Activated T-cell treated with anti-CD3 and anti-CD28 coated beads, Interleukin-2, amount 50 U/mL, for 24 hours (primary cell): ENCODE measurements around the gene RNF126.
"Not testable (repeated sequence)": the region's sequence is repeated elsewhere in the genome, so short reads cannot be mapped to it uniquely, and the experiment has no call there.

ENCODE experiments used
- DNase-seq: peaks from one replicate; pipeline ENCODE4 v3.0.0-alpha.2; 2020
- H3K27ac Mint-ChIP-seq: 2 replicates; pipeline ENCODE4 v1.8.0; 2020; ENCODE audit warnings: mild to moderate bottlenecking, mixed read lengths
- H3K27me3 Mint-ChIP-seq: 2 replicates; pipeline ENCODE4 v1.8.0; 2020; ENCODE audit warnings: mixed read lengths
- H3K36me3 Mint-ChIP-seq: 2 replicates; pipeline ENCODE4 v1.8.0; 2020; ENCODE audit warnings: low read depth, mixed read lengths
- H3K4me1 Mint-ChIP-seq: 2 replicates; pipeline ENCODE4 v1.8.0; 2020; ENCODE audit warnings: low read depth, mixed read lengths
- H3K4me3 Mint-ChIP-seq: 2 replicates; pipeline ENCODE4 v1.8.0; 2020; ENCODE audit warnings: mild to moderate bottlenecking, moderate library complexity, mixed read lengths
- H3K9me3 Mint-ChIP-seq: 2 replicates; pipeline ENCODE4 v1.8.0; 2020; ENCODE audit warnings: mixed read lengths

RNF126 gene

DNA sequence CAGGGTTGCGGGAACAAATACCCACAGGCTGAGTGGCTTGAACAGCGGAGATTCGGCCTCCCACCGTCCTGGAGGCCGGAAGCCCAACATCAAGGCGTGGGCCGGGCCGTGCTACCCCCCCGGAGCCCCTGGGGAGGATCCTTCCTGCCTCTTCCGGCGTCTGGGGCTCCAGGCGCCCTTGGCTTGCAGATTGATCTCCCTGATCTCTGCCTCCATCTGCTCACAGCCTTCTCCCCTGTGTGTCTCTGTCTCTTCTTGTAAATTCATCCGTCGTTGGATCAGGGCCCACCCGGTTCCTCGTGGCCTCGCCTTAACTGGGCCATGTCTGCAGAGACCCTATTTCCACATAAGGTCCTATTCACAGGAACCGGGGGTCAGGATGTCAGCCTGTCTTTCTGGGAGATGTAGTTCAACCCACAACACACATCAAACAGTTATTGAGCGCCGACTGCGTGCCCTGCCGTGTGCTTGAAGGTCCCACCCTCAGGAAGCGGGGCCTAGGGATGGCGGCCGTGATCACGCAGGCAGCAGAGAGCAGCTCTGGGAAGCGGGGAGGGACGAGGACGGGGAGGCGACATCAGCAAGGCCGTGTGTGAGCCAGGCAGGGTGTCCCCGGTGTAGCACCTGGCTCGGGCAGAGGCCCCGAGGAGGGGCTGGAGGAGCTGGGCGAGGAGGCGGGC, 52.1 kb downstream of the RNF126 start:
- Mint-ChIP-seq H3K4me1 (peaks cover 35% of the 10 kb centered on the region), H3K4me3 (peak overlapping the region; percentile 75), H3K27ac (peak overlapping the region; percentile 98), H3K27me3 (peaks cover 3% of the 10 kb centered on the region), H3K36me3 (peaks cover 18% of the 10 kb centered on the region), H3K9me3 (no peaks in the 10 kb centered on the region)
- DNase-seq = peak; percentile 76

- peaks cover 32% of the 10 kb centered on the region for H3K4me1 Mint-ChIP-seq
- peak overlapping the region; percentile 76 for H3K4me3 Mint-ChIP-seq
- H3K27me3 Mint-ChIP-seq = no peaks in the 10 kb centered on the region
- peaks cover 14% of the 10 kb centered on the region for H3K36me3 Mint-ChIP-seq
- H3K27ac Mint-ChIP-seq = peak overlapping the region; percentile 98
- DNase-seq = peak; percentile 66
- no peaks in the 10 kb centered on the region for H3K9me3 Mint-ChIP-seq
Measured at GRCh38 chr19:610071-610800, 52.8 kb downstream of the RNF126 start.

DNA sequence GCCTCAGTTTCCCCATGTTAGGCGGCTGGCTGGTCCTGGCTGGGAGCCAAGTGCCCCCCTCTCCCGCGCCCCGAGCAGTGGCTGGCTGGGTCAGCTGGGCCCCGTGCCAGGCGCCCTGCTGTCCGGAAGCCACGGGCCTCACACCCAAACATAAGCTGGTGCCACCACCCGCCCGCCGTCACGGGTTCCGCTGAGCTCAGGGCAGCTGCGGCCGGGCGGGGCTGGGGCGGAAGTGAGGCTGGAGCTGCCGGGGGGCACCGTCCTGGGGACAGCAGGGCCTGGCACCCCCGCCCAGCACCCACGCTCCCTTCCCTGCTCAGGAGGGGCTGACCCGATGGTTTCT, 54.0 kb downstream of the RNF126 start:
- Mint-ChIP-seq H3K4me3 (no peak overlapping the region), H3K4me1 (peaks cover 33% of the 10 kb centered on the region), H3K9me3 (no peaks in the 10 kb centered on the region), H3K27ac (no peak overlapping the region), H3K36me3 (peaks cover 7% of the 10 kb centered on the region), H3K27me3 (no peaks in the 10 kb centered on the region)
- DNase-seq = no peak

- peaks cover 33% of the 10 kb centered on the region for H3K4me1 Mint-ChIP-seq
- H3K27ac Mint-ChIP-seq = no peak overlapping the region
- peak overlapping the region; percentile 38 for H3K4me3 Mint-ChIP-seq
- no peaks in the 10 kb centered on the region for H3K9me3 Mint-ChIP-seq
- no peak for DNase-seq
- H3K27me3 Mint-ChIP-seq = no peaks in the 10 kb centered on the region
- peaks cover 7% of the 10 kb centered on the region for H3K36me3 Mint-ChIP-seq
Measured at GRCh38 chr19:608155-609003, 54.6 kb downstream of the RNF126 start.

GRCh38 chr19:607301-608154, 55.5 kb downstream of the RNF126 start:
- Mint-ChIP-seq H3K4me3 (no peak overlapping the region), H3K27me3 (no peaks in the 10 kb centered on the region)

DNA sequence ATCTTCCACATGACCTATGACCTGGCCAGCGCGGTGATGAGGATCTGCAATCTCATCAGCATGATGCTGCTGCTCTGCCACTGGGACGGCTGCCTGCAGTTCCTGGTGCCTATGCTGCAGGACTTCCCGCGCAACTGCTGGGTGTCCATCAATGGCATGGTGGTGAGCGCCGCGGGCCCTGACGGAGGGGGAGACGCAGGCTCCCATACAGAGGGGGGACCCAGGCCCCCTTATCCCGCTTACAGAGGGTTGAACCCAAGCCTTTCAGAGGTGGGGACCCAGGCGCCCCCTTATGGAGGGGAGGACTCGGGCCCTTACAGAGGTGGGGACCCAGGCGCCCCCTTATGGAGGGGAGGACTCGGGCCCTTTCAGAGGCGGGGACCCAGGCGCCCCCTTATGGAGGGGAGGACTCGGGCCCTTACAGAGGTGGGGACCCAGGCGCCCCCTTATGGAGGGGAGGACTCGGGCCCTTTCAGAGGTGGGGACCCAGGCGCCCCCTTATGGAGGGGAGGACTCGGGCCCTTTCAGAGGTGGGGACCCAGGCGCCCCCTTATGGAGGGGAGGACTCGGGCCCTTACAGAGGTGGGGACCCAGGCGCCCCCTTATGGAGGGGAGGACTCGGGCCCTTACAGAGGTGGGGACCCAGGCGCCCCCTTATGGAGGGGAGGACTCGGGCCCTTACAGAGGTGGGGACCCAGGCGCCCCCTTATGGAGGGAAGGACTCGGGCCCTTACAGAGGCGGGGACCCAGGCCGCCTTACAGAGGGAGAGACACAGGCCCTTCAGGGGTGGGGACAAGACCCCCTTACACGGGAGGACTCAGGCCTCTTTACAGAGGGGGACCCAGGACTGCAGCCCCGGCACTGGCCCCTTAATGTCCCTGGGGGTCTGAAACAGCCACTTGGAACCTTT, 57.7 kb downstream of the RNF126 start:
- not testable (repeated sequence) for H3K27me3 Mint-ChIP-seq, H3K4me1 Mint-ChIP-seq, DNase-seq, H3K9me3 Mint-ChIP-seq, H3K36me3 Mint-ChIP-seq
- Mint-ChIP-seq H3K27ac (peak overlapping the region; percentile 55), H3K4me3 (peak overlapping the region; percentile 65)

More at GRCh38 chr19:607301-608154, 55.5 kb downstream of the RNF126 start:
- Mint-ChIP-seq H3K9me3 (no peaks in the 10 kb centered on the region), H3K27ac (no peak overlapping the region), H3K4me1 (peaks cover 26% of the 10 kb centered on the region), H3K36me3 (no peaks in the 10 kb centered on the region)
- DNase-seq = no peak

- no peak for DNase-seq
- H3K36me3 Mint-ChIP-seq = no peaks in the 10 kb centered on the region
- no peaks in the 10 kb centered on the region for H3K27me3 Mint-ChIP-seq
- no peak overlapping the region for H3K27ac Mint-ChIP-seq
- no peak overlapping the region for H3K4me3 Mint-ChIP-seq
- H3K4me1 Mint-ChIP-seq = peaks cover 2% of the 10 kb centered on the region
- no peaks in the 10 kb centered on the region for H3K9me3 Mint-ChIP-seq
Measured at GRCh38 chr19:604355-604754, 58.7 kb downstream of the RNF126 start.

GRCh38 chr19:603779-604178, 59.2 kb downstream of the RNF126 start:
- not testable (repeated sequence) for H3K27ac Mint-ChIP-seq, DNase-seq

DNA sequence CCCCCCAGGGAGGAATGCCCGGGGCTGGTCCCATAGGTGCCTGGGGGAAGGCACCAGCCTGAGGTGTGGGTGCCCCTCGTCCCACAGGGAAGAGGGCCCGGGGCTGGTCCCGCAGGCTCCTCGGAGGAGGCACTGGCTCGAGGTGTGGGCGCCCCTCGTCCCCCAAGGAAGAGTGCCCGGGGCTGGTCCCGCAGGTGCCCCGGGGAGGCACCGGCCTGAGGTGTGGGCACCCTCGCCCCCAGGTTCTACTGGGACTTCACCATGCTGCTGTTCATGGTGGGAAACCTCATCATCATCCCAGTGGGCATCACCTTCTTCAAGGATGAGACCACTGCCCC, 59.7 kb downstream of the RNF126 start:
- not testable (repeated sequence) for H3K36me3 Mint-ChIP-seq, H3K27ac Mint-ChIP-seq, H3K4me1 Mint-ChIP-seq, H3K4me3 Mint-ChIP-seq, H3K9me3 Mint-ChIP-seq, DNase-seq, H3K27me3 Mint-ChIP-seq

More at GRCh38 chr19:603779-604178, 59.2 kb downstream of the RNF126 start:
- not testable (repeated sequence) for H3K27me3 Mint-ChIP-seq, H3K4me1 Mint-ChIP-seq, H3K4me3 Mint-ChIP-seq, H3K36me3 Mint-ChIP-seq, H3K9me3 Mint-ChIP-seq

- Mint-ChIP-seq H3K4me3 (no peak overlapping the region), H3K9me3 (no peaks in the 10 kb centered on the region), H3K27ac (no peak overlapping the region), H3K27me3 (no peaks in the 10 kb centered on the region), H3K36me3 (no peaks in the 10 kb centered on the region), H3K4me1 (peaks cover 1% of the 10 kb centered on the region)
- DNase-seq = no peak
Measured at GRCh38 chr19:602391-603301, 60.4 kb downstream of the RNF126 start.

DNA sequence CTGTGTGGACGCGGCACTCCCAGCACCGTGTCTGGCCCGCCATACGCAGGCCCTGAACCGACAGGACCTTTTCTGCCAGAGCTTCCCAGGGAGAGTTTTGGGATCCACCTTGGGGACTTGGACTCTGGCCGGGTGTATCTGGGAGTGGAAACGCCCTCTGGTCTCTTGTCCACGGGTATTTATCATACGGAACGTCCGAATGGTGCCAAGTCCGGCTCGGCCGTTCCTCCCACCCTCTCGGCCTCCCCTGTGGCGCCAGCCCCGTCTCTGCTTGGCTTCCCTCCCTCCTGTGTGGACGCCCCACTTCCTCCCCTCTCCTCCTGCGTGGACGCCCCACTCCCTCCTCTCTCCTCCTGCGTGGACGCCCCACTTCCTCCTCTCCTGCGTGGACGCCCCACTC, 61.2 kb downstream of the RNF126 start:
- no peaks in the 10 kb centered on the region for H3K9me3 Mint-ChIP-seq
- H3K4me1 Mint-ChIP-seq = peaks cover 1% of the 10 kb centered on the region
- DNase-seq = no peak
- H3K4me3 Mint-ChIP-seq = no peak overlapping the region
- H3K27ac Mint-ChIP-seq = no peak overlapping the region
- H3K36me3 Mint-ChIP-seq = no peaks in the 10 kb centered on the region
- H3K27me3 Mint-ChIP-seq = no peaks in the 10 kb centered on the region

DNA sequence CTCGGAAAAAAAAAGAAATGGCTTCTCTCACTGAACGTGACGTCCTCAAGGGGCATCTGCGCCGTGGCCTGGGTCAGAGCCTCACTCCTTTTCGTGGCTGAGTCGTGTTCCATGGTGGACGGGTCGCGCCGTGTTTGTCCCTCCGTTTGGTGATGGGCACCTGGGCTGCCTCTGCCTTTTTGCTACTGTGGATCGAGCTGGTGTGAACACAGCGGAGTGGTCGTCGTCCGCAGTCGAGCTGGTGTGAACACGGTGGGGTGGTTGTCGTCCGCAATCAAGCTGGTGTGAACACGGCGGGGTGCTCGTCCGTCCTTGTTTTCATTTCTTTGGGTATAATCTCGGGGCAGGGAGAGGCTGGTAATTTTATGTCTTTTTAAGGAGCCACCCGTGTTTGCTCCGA, 61.7 kb downstream of the RNF126 start:
- H3K36me3 Mint-ChIP-seq = no peaks in the 10 kb centered on the region
- H3K27ac Mint-ChIP-seq = no peak overlapping the region
- H3K27me3 Mint-ChIP-seq = no peaks in the 10 kb centered on the region
- no peak for DNase-seq
- H3K9me3 Mint-ChIP-seq = no peaks in the 10 kb centered on the region
- H3K4me1 Mint-ChIP-seq = peaks cover 1% of the 10 kb centered on the region
- H3K4me3 Mint-ChIP-seq = no peak overlapping the region
